ENCODE data around the gene GOSR2. TPM values are rescaled to one million over a fixed set of nuclear protein-coding genes. Genes with fewer than 3 reads are reported as not detected.

GOSR2 gene
- polyA plus RNA-seq, 1 donor from 2014 or later, result 41.4 TPM

GRCh38 chr17:46960152-46960551 lies 37.2 kb downstream of the GOSR2 start:
- no peaks in the 10 kb centered on the region for H4K20me1 ChIP-seq (ENCODE audit: insufficient read depth)
- TF ChIP-seq SMC3 (conservative IDR thresholded peaks at IDR 0.05; ENCODE audit: poor library complexity), result no peak
- no peak for TF ChIP-seq EP300 (conservative IDR thresholded peaks at IDR 0.05; ENCODE audit: poor library complexity, severe bottlenecking)
- no peak for TF ChIP-seq POLR2AphosphoS5 (IDR thresholded peaks at IDR 0.05)
- no peak for TF ChIP-seq EZH2 (IDR thresholded peaks at IDR 0.05; ENCODE audit: borderline replicate concordance, insufficient read depth, low read length, poor library complexity, severe bottlenecking)
- TF ChIP-seq TAF1 (IDR thresholded peaks at IDR 0.05; ENCODE audit: low read depth), result no peak
- TF ChIP-seq, protein P1, sequence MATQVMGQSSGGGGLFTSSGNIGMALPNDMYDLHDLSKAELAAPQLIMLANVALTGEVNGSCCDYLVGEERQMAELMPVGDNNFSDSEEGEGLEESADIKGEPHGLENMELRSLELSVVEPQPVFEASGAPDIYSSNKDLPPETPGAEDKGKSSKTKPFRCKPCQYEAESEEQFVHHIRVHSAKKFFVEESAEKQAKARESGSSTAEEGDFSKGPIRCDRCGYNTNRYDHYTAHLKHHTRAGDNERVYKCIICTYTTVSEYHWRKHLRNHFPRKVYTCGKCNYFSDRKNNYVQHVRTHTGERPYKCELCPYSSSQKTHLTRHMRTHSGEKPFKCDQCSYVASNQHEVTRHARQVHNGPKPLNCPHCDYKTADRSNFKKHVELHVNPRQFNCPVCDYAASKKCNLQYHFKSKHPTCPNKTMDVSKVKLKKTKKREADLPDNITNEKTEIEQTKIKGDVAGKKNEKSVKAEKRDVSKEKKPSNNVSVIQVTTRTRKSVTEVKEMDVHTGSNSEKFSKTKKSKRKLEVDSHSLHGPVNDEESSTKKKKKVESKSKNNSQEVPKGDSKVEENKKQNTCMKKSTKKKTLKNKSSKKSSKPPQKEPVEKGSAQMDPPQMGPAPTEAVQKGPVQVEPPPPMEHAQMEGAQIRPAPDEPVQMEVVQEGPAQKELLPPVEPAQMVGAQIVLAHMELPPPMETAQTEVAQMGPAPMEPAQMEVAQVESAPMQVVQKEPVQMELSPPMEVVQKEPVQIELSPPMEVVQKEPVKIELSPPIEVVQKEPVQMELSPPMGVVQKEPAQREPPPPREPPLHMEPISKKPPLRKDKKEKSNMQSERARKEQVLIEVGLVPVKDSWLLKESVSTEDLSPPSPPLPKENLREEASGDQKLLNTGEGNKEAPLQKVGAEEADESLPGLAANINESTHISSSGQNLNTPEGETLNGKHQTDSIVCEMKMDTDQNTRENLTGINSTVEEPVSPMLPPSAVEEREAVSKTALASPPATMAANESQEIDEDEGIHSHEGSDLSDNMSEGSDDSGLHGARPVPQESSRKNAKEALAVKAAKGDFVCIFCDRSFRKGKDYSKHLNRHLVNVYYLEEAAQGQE (IDR thresholded peaks at IDR 0.05; ENCODE audit: borderline replicate concordance), result no peak
- TF ChIP-seq MXI1 (conservative IDR thresholded peaks at IDR 0.05; ENCODE audit: poor library complexity, severe bottlenecking), result no peak
- TF ChIP-seq CTCF (IDR thresholded peaks at IDR 0.05; ENCODE audit: poor library complexity, severe bottlenecking), result no peak
- no peak for TF ChIP-seq RAD21 (conservative IDR thresholded peaks at IDR 0.05)
- H3K9me3 ChIP-seq (ENCODE audit: low read length), result peaks cover 5% of the 10 kb centered on the region
- no peak overlapping the region for H2AFZ ChIP-seq (ENCODE audit: low read depth, low read length)
- no peak overlapping the region for H3K4me3 ChIP-seq (ENCODE audit: low read length)
- H3K36me3 ChIP-seq (ENCODE audit: insufficient read depth, low read length), result no peaks in the 10 kb centered on the region
- no peaks in the 10 kb centered on the region for H3K79me2 ChIP-seq (replicated peaks; ENCODE audit: insufficient read depth, low read length)
- H3K27ac ChIP-seq (ENCODE audit: low read length), result no peak overlapping the region
- H3K9ac ChIP-seq (ENCODE audit: low read length), result no peak overlapping the region
- H3K27me3 ChIP-seq (ENCODE audit: insufficient read depth, low read depth, low read length), result no peaks in the 10 kb centered on the region
- H3K9me2 ChIP-seq (ENCODE audit: insufficient read depth, low read length), result no peaks in the 10 kb centered on the region
- peaks cover 4% of the 10 kb centered on the region for H3F3A ChIP-seq (ENCODE audit: insufficient read depth, low read length, poor library complexity, severe bottlenecking)
- no peak overlapping the region for H3K4me2 ChIP-seq (ENCODE audit: low read length)

- no peak overlapping the region for H3K4me3 ChIP-seq (ENCODE audit: low read length)
- H2AFZ ChIP-seq (ENCODE audit: low read depth, low read length), result no peak overlapping the region
- no peak overlapping the region for H3K4me2 ChIP-seq (ENCODE audit: low read length)
- no peaks in the 10 kb centered on the region for H3K27me3 ChIP-seq (ENCODE audit: insufficient read depth, low read depth, low read length)
- no peaks in the 10 kb centered on the region for H3K9me2 ChIP-seq (ENCODE audit: insufficient read depth, low read length)
- peaks cover 5% of the 10 kb centered on the region for H3K9me3 ChIP-seq (ENCODE audit: low read length)
- H3F3A ChIP-seq (ENCODE audit: insufficient read depth, low read length, poor library complexity, severe bottlenecking), result peaks cover 10% of the 10 kb centered on the region
- H4K20me1 ChIP-seq (ENCODE audit: insufficient read depth), result no peaks in the 10 kb centered on the region
- H3K9ac ChIP-seq (ENCODE audit: low read length), result no peak overlapping the region
- TF ChIP-seq MXI1 (conservative IDR thresholded peaks at IDR 0.05; ENCODE audit: poor library complexity, severe bottlenecking) (no peak), EP300 (conservative IDR thresholded peaks at IDR 0.05; ENCODE audit: poor library complexity, severe bottlenecking) (no peak), SMC3 (conservative IDR thresholded peaks at IDR 0.05; ENCODE audit: poor library complexity) (no peak), EZH2 (IDR thresholded peaks at IDR 0.05; ENCODE audit: borderline replicate concordance, insufficient read depth, low read length, poor library complexity, severe bottlenecking) (no peak), TAF1 (IDR thresholded peaks at IDR 0.05; ENCODE audit: low read depth) (no peak), RAD21 (conservative IDR thresholded peaks at IDR 0.05) (no peak), CTCF (IDR thresholded peaks at IDR 0.05; ENCODE audit: poor library complexity, severe bottlenecking) (no peak), POLR2AphosphoS5 (IDR thresholded peaks at IDR 0.05) (no peak)
- TF ChIP-seq, protein P1 (IDR thresholded peaks at IDR 0.05; ENCODE audit: borderline replicate concordance), result no peak
- peak overlapping the region; percentile 97 for H3K27ac ChIP-seq (ENCODE audit: low read length)
- no peaks in the 10 kb centered on the region for H3K36me3 ChIP-seq (ENCODE audit: insufficient read depth, low read length)
- H3K79me2 ChIP-seq (replicated peaks; ENCODE audit: insufficient read depth, low read length), result no peaks in the 10 kb centered on the region
Observed at GRCh38 chr17:46962374-46962790, 39.4 kb downstream of the GOSR2 start.

All from neural cell (in vitro differentiated cells).